Peyer's patch (tissue), 4 donors: ENCODE data around the gene GNB2. TPM values are rescaled to one million over a fixed set of nuclear protein-coding genes. Genes with fewer than 3 reads are reported as not detected.

ENCODE experiments used
- DNase-seq, 3 donors: peaks; one replicate each; pipeline ENCODE4 v3.0.0-alpha.2; 2017 to 2019
- H3K27ac ChIP-seq, 4 donors: fragments of 200-600 bp; sonication (generic); one replicate each; pipeline ENCODE4 v1.5.1; 2016 to 2019
- H3K27me3 ChIP-seq, 2 donors: fragments of 200-600 bp; sonication (generic); one replicate each; pipeline ENCODE4 v1.5.1; 2019
- H3K36me3 ChIP-seq, 3 donors: fragments of 200-600 bp; sonication (generic); one replicate each; pipeline ENCODE4 v1.5.1; 2016 to 2019
- H3K4me1 ChIP-seq, 4 donors: fragments of 200-600 bp; sonication (generic); one replicate each; pipeline ENCODE4 v1.5.1; 2016 to 2019
- H3K4me3 ChIP-seq, 4 donors: fragments of 200-600 bp; sonication (generic); 1 replicate in 3 of 4; 2 replicates in 1 of 4; pipeline ENCODE4 v1.5.1; 2016 to 2019; ENCODE audit warnings: mild to moderate bottlenecking in 1 of 4
- H3K9me3 ChIP-seq, 4 donors: fragments of 200-600 bp; sonication (generic); one replicate each; pipeline ENCODE4 v1.5.1; 2016 to 2019; ENCODE audit warnings: mild to moderate bottlenecking in 1 of 4
- POLR2A ChIP-seq, 2 donors: fragments of 450-650 bp; IDR thresholded peaks; one replicate each; pipeline ENCODE4 v1.5.1; 2017; ENCODE audit warnings: antibody characterized with exemption in 2 of 2, mild to moderate bottlenecking in 2 of 2, moderate library complexity in 2 of 2
- total RNA-seq, 4 donors: library from RNA; depleted of rRNA; stranded (reverse); fragments of >200 nt; gene quantifications; one replicate each; pipeline ENCODE4 v1.1.0, GENCODE V29; 2016
- TF ChIP-seq, protein P1 (sequence below), 6 experiments: fragments of 450-650 bp in 4 of 6; fragments of 200-600 bp in 2 of 6; sonication (generic) in 1 of 6; IDR thresholded peaks; one replicate each; pipeline ENCODE4 v1.5.1; 2017 to 2019; ENCODE audit warnings: antibody characterized with exemption in 6 of 6, mild to moderate bottlenecking in 3 of 6, moderate library complexity in 1 of 6

GNB2 gene
- total RNA-seq, 4 donors from 2014 or later = 123 to 236 (median 172) TPM

DNA sequence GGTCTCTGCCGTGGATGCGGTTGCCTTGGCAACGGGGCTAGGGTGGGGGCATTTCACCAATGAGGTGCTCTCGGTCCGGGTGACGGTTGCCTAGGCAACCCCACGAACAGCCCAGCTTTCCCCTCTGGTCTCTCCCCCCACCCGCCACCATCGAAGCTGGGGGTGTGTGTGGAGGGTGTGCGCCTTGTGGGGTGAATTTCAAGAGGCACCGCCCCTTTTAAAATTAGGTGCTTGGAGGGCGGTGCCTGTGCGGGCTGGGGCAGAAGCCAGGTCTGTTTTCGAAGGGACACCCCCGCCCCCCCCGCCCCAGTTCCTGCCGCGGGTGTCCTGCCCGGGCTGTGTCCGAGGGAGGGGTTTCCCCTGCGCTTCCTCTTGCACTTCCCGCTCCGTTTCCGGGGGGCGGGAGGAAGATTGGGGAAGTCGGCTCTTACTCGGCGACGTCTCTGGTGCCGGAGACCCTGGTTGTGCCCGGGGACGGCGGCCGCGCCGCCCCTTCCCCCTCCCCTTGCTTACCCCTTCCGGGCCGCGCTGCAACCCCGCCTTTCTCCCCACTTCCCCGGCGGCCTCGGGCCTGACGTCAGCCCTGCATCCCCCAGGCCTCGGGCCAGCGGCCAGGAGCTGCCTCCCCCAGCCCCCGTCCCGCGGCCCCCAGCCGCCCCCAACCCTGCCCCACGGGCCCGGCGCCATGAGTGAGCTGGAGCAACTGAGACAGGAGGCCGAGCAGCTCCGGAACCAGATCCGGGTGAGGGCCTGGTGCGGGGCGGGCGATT lies 2.2 kb downstream of the GNB2 start:
- DNase-seq = peak; percentile 79 to 96 (median 94)
- H3K9me3 ChIP-seq = no peaks in the 10 kb centered on the region
- H3K36me3 ChIP-seq = peaks cover 0 to 44% (median 0%) of the 10 kb centered on the region in 3 donors
- peak overlapping the region; percentile 95 to 97 (median 96) for H3K27ac ChIP-seq
- H3K4me1 ChIP-seq = peaks cover 0 to 33% (median 2%) of the 10 kb centered on the region in 4 donors
- H3K4me3 ChIP-seq = peak overlapping the region; percentile 73 to 91 (median 86)
- H3K27me3 ChIP-seq = no peaks in the 10 kb centered on the region
- TF ChIP-seq, protein P1, sequence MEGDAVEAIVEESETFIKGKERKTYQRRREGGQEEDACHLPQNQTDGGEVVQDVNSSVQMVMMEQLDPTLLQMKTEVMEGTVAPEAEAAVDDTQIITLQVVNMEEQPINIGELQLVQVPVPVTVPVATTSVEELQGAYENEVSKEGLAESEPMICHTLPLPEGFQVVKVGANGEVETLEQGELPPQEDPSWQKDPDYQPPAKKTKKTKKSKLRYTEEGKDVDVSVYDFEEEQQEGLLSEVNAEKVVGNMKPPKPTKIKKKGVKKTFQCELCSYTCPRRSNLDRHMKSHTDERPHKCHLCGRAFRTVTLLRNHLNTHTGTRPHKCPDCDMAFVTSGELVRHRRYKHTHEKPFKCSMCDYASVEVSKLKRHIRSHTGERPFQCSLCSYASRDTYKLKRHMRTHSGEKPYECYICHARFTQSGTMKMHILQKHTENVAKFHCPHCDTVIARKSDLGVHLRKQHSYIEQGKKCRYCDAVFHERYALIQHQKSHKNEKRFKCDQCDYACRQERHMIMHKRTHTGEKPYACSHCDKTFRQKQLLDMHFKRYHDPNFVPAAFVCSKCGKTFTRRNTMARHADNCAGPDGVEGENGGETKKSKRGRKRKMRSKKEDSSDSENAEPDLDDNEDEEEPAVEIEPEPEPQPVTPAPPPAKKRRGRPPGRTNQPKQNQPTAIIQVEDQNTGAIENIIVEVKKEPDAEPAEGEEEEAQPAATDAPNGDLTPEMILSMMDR (IDR thresholded peaks at IDR 0.05) = no peak
- peak in 1 of 2 donors; percentile 33 for TF ChIP-seq POLR2A (IDR thresholded peaks at IDR 0.05)

DNA sequence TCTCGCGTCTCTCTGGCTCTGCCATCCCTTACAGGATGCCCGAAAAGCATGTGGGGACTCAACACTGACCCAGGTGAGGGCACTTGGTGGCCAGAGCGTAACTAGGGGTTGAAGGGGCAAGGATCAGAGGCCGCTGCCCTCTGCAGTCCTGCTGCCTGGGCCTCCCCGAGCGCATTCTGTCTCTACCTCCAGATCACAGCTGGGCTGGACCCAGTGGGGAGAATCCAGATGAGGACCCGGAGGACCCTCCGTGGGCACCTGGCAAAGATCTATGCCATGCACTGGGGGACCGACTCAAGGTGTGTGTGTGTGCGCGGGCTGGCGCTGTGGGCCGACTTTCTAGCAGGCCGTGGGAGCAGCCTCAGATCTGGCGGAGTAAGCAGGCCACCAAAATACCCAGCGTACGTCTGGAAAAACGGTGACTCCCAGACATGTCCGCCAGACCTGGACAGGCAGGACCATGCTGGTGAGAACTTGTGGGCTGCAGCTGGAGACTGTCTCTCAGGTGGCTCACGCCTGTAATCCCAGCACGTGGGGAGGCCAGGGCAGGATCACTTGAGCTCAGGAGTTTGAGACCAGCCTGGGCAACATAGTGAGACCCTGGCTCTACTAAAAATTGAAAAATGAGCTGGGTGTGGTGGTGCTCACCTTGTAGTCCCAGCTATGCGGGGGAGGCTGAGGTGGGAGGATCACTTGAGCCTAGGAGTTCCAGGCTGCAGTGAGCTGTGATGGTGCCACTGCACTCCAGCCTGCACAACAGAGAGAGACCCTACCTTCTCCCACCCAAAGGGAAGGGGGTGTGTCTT lies 3.2 kb downstream of the GNB2 start:
- Histone ChIP-seq H3K36me3 (peaks cover 0 to 53% (median 0%) of the 10 kb centered on the region in 3 donors), H3K4me1 (peaks cover 0 to 36% (median 2%) of the 10 kb centered on the region in 4 donors), H3K27me3 (no peaks in the 10 kb centered on the region), H3K9me3 (no peaks in the 10 kb centered on the region), H3K4me3 (peak overlapping the region in 3 of 4 donors; percentile 73 to 88 (median 83)), H3K27ac (peak overlapping the region; percentile 95 to 97 (median 96))
- DNase-seq = peak in 1 of 3 donors; percentile 52
- TF ChIP-seq POLR2A (IDR thresholded peaks at IDR 0.05) = no peak
- TF ChIP-seq, protein P1 (IDR thresholded peaks at IDR 0.05) = no peak

DNA sequence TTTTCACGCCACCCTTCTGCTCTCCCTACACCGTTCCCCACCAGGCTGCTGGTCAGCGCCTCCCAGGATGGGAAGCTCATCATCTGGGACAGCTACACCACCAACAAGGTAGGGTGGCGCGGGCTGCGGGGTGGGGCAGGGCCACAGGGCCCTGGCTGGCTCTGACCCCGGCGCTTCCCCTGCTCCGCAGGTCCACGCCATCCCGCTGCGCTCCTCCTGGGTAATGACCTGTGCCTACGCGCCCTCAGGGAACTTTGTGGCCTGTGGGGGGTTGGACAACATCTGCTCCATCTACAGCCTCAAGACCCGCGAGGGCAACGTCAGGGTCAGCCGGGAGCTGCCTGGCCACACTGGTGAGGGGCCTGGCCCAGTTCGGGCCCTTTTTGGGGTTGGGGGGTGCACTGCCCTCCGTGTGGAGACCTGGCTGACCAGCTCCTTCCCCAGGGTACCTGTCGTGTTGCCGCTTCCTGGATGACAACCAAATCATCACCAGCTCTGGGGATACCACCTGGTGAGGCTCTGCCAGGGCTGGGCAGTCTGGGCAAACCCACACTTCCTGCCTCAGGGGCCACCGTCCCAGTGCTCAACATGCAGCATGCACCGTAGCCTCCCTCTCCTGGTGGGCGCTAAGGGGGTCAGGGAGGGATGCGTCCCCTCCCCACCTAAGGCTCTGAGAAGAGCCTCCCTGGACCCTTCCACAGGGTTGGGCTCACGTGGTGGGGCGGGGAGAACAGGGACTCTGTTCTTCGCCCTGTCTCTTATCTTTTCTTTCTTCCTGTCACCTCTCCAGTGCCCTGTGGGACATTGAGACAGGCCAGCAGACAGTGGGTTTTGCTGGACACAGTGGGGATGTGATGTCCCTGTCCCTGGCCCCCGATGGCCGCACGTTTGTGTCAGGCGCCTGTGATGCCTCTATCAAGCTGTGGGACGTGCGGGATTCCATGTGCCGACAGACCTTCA lies 4.0 kb downstream of the GNB2 start:
- Histone ChIP-seq H3K9me3 (no peaks in the 10 kb centered on the region), H3K4me3 (no peak overlapping the region), H3K27me3 (no peaks in the 10 kb centered on the region), H3K36me3 (peaks cover 0 to 62% (median 0%) of the 10 kb centered on the region in 3 donors), H3K4me1 (peaks cover 0 to 36% (median 2%) of the 10 kb centered on the region in 4 donors), H3K27ac (no peak overlapping the region)
- peak in 1 of 3 donors; percentile 50 for DNase-seq
- TF ChIP-seq, protein P1 (IDR thresholded peaks at IDR 0.05) = no peak
- no peak for TF ChIP-seq POLR2A (IDR thresholded peaks at IDR 0.05)

DNA sequence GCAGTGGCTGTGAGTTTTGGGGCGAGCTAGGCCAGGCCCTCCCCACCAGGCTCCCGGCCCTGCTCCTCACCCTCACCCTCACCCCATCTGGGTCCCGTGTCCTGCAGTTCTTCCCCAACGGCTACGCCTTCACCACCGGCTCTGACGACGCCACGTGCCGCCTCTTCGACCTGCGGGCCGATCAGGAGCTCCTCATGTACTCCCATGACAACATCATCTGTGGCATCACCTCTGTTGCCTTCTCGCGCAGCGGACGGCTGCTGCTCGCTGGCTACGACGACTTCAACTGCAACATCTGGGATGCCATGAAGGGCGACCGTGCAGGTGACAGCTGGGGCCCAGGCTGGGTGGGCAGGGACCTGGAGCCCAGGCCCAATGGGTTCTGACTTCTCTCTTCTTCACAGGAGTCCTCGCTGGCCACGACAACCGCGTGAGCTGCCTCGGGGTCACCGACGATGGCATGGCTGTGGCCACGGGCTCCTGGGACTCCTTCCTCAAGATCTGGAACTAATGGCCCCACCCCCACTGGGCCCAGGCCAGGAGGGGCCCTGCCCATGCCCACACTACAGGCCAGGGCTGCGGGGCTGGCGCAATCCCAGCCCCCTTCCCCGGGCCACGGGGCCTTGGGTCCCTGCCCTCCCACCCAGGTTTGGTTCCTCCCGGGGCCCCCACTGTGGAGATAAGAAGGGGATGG lies 4.9 kb downstream of the GNB2 start:
- Histone ChIP-seq H3K36me3 (peaks cover 0 to 71% (median 0%) of the 10 kb centered on the region in 3 donors), H3K27me3 (no peaks in the 10 kb centered on the region), H3K4me1 (peaks cover 0 to 36% (median 2%) of the 10 kb centered on the region in 4 donors), H3K9me3 (no peaks in the 10 kb centered on the region), H3K27ac (no peak overlapping the region), H3K4me3 (no peak overlapping the region)
- peak in 1 of 3 donors; percentile 49 for DNase-seq
- TF ChIP-seq, protein P1 (IDR thresholded peaks at IDR 0.05) = no peak
- TF ChIP-seq POLR2A (IDR thresholded peaks at IDR 0.05) = no peak
